Measurements from ENCODE around the gene TNS2. TPM values are rescaled to one million over a fixed set of nuclear protein-coding genes. Genes with fewer than 3 reads are reported as not detected.

The TNS2 gene
- total RNA-seq, 6 experiments from 2014 or later, result 50.5 to 139 (median 86.9) TPM

- intact Hi-C loops (cut with DNase I), result loop anchor here in 1 of 2 donors (5.0 kb wide), 1 partner anchor 35 kb away; no protein-coding TSS in a partner anchor
- ATAC-seq (peak in 2 of 4 donors; percentile 4 to 6), DNase-seq (no peak)
- peaks cover 0 to 20% (median 6%) of the 10 kb centered on the region in 4 donors for H3K4me1 ChIP-seq
- peak overlapping the region; percentile 15 to 47 (median 44) for H3K27ac ChIP-seq
- TF ChIP-seq CTCF (IDR thresholded peaks at IDR 0.05), result no peak
- no peak for TF ChIP-seq POLR2A (IDR thresholded peaks at IDR 0.05)
- peak overlapping the region; percentile 30 to 49 (median 43) for H3K4me3 ChIP-seq
- H3K9me3 ChIP-seq, result no peaks in the 10 kb centered on the region
- no peaks in the 10 kb centered on the region for H3K36me3 ChIP-seq
- 2% methylated on average over 9 of the region's 9 CpGs for WGBS (ENCODE audit: insufficient coverage, low coverage, low lambda C conversion rate, missing lambda C conversion rate)
- no peaks in the 10 kb centered on the region for H3K27me3 ChIP-seq
Measured at GRCh38 chr12:53097207-53097563, 47.3 kb downstream of the TNS2 start.

GRCh38 chr12:53097564-53098353, 47.9 kb downstream of the TNS2 start, which contains the start of gene IGFBP6:
TSS of gene IGFBP6 (plus strand) at chr12:53097667. CDS start at chr12:53097718, 51 bp downstream.
- peaks cover 0 to 26% (median 9%) of the 10 kb centered on the region in 4 donors for H3K4me1 ChIP-seq

GRCh38 chr12:53098354-53098981, 48.6 kb downstream of the TNS2 start:
- WGBS (ENCODE audit: insufficient coverage, low coverage, low lambda C conversion rate, missing lambda C conversion rate), result 53% methylated on average over 13 of the region's 13 CpGs
- no peak for TF ChIP-seq CTCF (IDR thresholded peaks at IDR 0.05)
- no peak for TF ChIP-seq POLR2A (IDR thresholded peaks at IDR 0.05)
- Histone ChIP-seq H3K27me3 (no peaks in the 10 kb centered on the region), H3K4me3 (peak overlapping the region in 2 of 3 donors; percentile 43 to 49), H3K9me3 (no peaks in the 10 kb centered on the region), H3K27ac (peak overlapping the region; percentile 24 to 47 (median 44)), H3K36me3 (no peaks in the 10 kb centered on the region), H3K4me1 (peaks cover 0 to 33% (median 15%) of the 10 kb centered on the region in 4 donors)
- intact Hi-C loops (cut with DNase I), result loop anchor here in 1 of 2 donors (5.0 kb wide), 1 partner anchor 36 kb away; no protein-coding TSS in a partner anchor
- ATAC-seq, result no peak
- DNase-seq, result no peak

More at GRCh38 chr12:53097564-53098353, 47.9 kb downstream of the TNS2 start, which contains the start of gene IGFBP6:
- peak within 1 kb of the TSS; percentile 30 to 49 (median 43) for H3K4me3 ChIP-seq
- DNase-seq (peak in 2 of 3 donors; percentile 63 to 69), ATAC-seq (peak; percentile 38 to 64 (median 54))
- WGBS (ENCODE audit: insufficient coverage, low coverage, low lambda C conversion rate, missing lambda C conversion rate), result 0% methylated on average over 8 of the region's 51 CpGs
- TF ChIP-seq CTCF (IDR thresholded peaks at IDR 0.05) (peak in 1 of 4 donors; percentile 18), POLR2A (IDR thresholded peaks at IDR 0.05) (no peak)
- H3K9me3 ChIP-seq, result no peaks in the 10 kb centered on the region
- no peaks in the 10 kb centered on the region for H3K27me3 ChIP-seq
- peak within 1 kb of the TSS; percentile 24 to 47 (median 44) for H3K27ac ChIP-seq
- intact Hi-C loops (cut with DNase I), result loop anchor here in 1 of 2 donors (5.0 kb wide), 1 partner anchor 35 kb away; no protein-coding TSS in a partner anchor
- H3K36me3 ChIP-seq, result no peaks in the 10 kb centered on the region

- Histone ChIP-seq H3K4me3 (no peak overlapping the region), H3K9me3 (no peaks in the 10 kb centered on the region), H3K4me1 (peaks cover 0 to 38% (median 19%) of the 10 kb centered on the region in 4 donors), H3K27ac (peak overlapping the region in 2 of 3 donors; percentile 15 to 37), H3K36me3 (no peaks in the 10 kb centered on the region), H3K27me3 (no peaks in the 10 kb centered on the region)
- DNase-seq, result peak; percentile 84 to 87 (median 84)
- 12% methylated on average over 5 of the region's 6 CpGs for WGBS (ENCODE audit: insufficient coverage, low coverage, low lambda C conversion rate, missing lambda C conversion rate)
- intact Hi-C loops (cut with DNase I), result loop anchor here in 1 of 2 donors (5.0 kb wide), 1 partner anchor 37 kb away; no protein-coding TSS in a partner anchor
- ATAC-seq, result peak; percentile 57 to 66 (median 64)
- peak; percentile 84 to 99 (median 98) for TF ChIP-seq CTCF (IDR thresholded peaks at IDR 0.05)
- TF ChIP-seq POLR2A (IDR thresholded peaks at IDR 0.05), result no peak
Measured at GRCh38 chr12:53099071-53099882, 49.4 kb downstream of the TNS2 start.

All from right lobe of liver (tissue), 6 donors.